K562 (cell line): ENCODE results near the gene ZNF343. TPM values are rescaled to one million over a fixed set of nuclear protein-coding genes. Genes with fewer than 3 reads are reported as not detected.

Source experiments
- ATAC-seq: fragments of 200-7000 bp; cut with Tn5 transposase; 3 replicates; pipeline ENCODE4 v1.9.1; 2020; ENCODE audit warnings: moderate library complexity
- BruUV-seq: library from RNA; stranded (reverse); fragments of 400-500 nt; replicated peaks from 2 replicates; lab custom pipeline; 2021; lab: Mats Ljungman, UMichigan
- CTCF ChIA-PET: fragments of 300-600 bp; formaldehyde crosslinking; extraction: SDS; loops from one replicate; lab custom pipeline; 2021; ENCODE audit warnings: low intra/inter-chr PET ratio; lab: Yijun Ruan, JAX
- POLR2A ChIA-PET: fragments of 300-600, 350-650 bp; sonication (Branson Sonifier 250); formaldehyde crosslinking; extraction: SDS; loops from one replicate; lab custom pipeline; 2021; ENCODE audit warnings: antibody characterized with exemption, inconsistent platforms; lab: Yijun Ruan, JAX
- DNase-seq, 4 experiments: peaks; one replicate each; pipeline versions ENCODE4 v3.0.0 to v3.0.0-alpha.2; 2011 to 2018; ENCODE audit warnings: low spot score in 3 of 4, mixed read lengths in 3 of 4; ENCODE audit errors: extremely low read depth in 1 of 4
- FAIRE-seq: peaks from 2 replicates; lab custom pipeline; 2011; peaks lifted over from hg19 to GRCh38; lab: Jason Lieb, UNC
- H2AFZ ChIP-seq: 2 replicates; pipeline ENCODE4 v1.6.0; 2011; ENCODE audit warnings: low read depth, low read length, control low read depth, inconsistent platforms
- H3K27ac ChIP-seq: fragments of 200-600 bp; 3 replicates; pipeline ENCODE4 v1.8.0; 2011; ENCODE audit warnings: low read depth, mild to moderate bottlenecking, control low read depth, inconsistent platforms, low read length, moderate library complexity, mixed read lengths; ENCODE audit errors: extremely low read depth
- H3K27me3 ChIP-seq, 2 experiments: fragments of 300-600 bp in 1 of 2; 2 replicates in 1 of 2; 3 replicates in 1 of 2; pipeline versions ENCODE4 v1.6.0 to v1.8.0; 2011; ENCODE audit warnings: inconsistent platforms in 2 of 2, low read length in 2 of 2, mild to moderate bottlenecking in 1 of 2, mixed read lengths in 1 of 2, moderate library complexity in 1 of 2; ENCODE audit not compliant: control insufficient read depth in 2 of 2, insufficient read depth in 2 of 2
- H3K36me3 ChIP-seq: fragments of 300-600 bp; 3 replicates; pipeline ENCODE4 v1.8.0; 2011; ENCODE audit warnings: mild to moderate bottlenecking, low read length, inconsistent platforms; ENCODE audit not compliant: control insufficient read depth, insufficient read depth
- H3K4me1 ChIP-seq, 2 experiments: fragments of 200-600 bp in 1 of 2; replicated peaks in 1 of 2; 2 replicates in 1 of 2; 3 replicates in 1 of 2; pipeline versions ENCODE4 v1.5.1 to v1.8.0; 2011; ENCODE audit warnings: inconsistent platforms in 2 of 2, low read length in 2 of 2, mild to moderate bottlenecking in 1 of 2, mixed read lengths in 1 of 2, moderate library complexity in 1 of 2; ENCODE audit not compliant: control insufficient read depth in 2 of 2, insufficient read depth in 2 of 2
- H3K4me2 ChIP-seq: 2 replicates; pipeline ENCODE4 v1.6.1; 2011; ENCODE audit warnings: low read length, control low read depth, inconsistent platforms, mixed read lengths; ENCODE audit not compliant: insufficient read depth
- H3K4me3 ChIP-seq: fragments of 200-600 bp; sonication (generic), shearing (Covaris generic); 2 replicates; pipeline ENCODE4 v1.5.1; 2016; ENCODE audit warnings: control low read depth, inconsistent platforms
- H3K79me2 ChIP-seq: fragments of 200-600 bp; 3 replicates; pipeline ENCODE4 v1.8.0; 2011; ENCODE audit warnings: low read length, inconsistent platforms; ENCODE audit not compliant: control insufficient read depth, insufficient read depth
- H3K9ac ChIP-seq, 2 experiments: 2 replicates each; pipeline versions ENCODE4 v1.6.0 to v1.6.1; 2011; ENCODE audit warnings: low read depth in 2 of 2, low read length in 2 of 2, control low read depth in 1 of 2, inconsistent platforms in 1 of 2, mild to moderate bottlenecking in 1 of 2, mixed read lengths in 1 of 2; ENCODE audit not compliant: insufficient read depth in 1 of 2
- H3K9me1 ChIP-seq: one replicate; pipeline ENCODE4 v1.6.0; 2011; ENCODE audit warnings: inconsistent platforms, mild to moderate bottlenecking, low read length, moderate library complexity; ENCODE audit not compliant: control insufficient read depth, insufficient read depth
- H3K9me3 ChIP-seq: replicated peaks from 2 replicates; pipeline ENCODE4 v1.5.1; 2011; ENCODE audit warnings: low read depth, low read length, inconsistent platforms; ENCODE audit not compliant: control insufficient read depth, insufficient read depth
- H4K20me1 ChIP-seq: replicated peaks from 2 replicates; pipeline ENCODE4 v1.6.1; 2011; ENCODE audit warnings: low read length, inconsistent platforms, mixed read lengths; ENCODE audit not compliant: control insufficient read depth, insufficient read depth
- FIP1L1 ChIP-seq: fragments of 200-400 bp; formaldehyde crosslinking; IDR thresholded peaks from 2 replicates; pipeline ENCODE4 v1.6.1; 2018; ENCODE audit warnings: mild to moderate bottlenecking, low read depth, low read length; ENCODE audit not compliant: poor library complexity, severe bottlenecking
- LEF1 ChIP-seq: fragments of 450-650 bp; IDR thresholded peaks from 2 replicates; pipeline ENCODE4 v1.6.1; 2016; ENCODE audit warnings: mild to moderate bottlenecking
- NCOA6 ChIP-seq: fragments of 450-650 bp; IDR thresholded peaks from 2 replicates; pipeline ENCODE4 v1.6.1; 2017; ENCODE audit warnings: mild to moderate bottlenecking
- PPARD ChIP-seq: fragments of 250-450 bp; sonication (Bioruptor Pico); IDR thresholded peaks from 2 replicates; pipeline ENCODE4 v1.8.0; 2022; ENCODE audit warnings: inconsistent platforms, mild to moderate bottlenecking, moderate library complexity
- TBP ChIP-seq: optimal IDR thresholded peaks from 2 replicates; pipeline ENCODE3; 2011; ENCODE audit warnings: low read depth, low read length, improper control_type of control experiment
- ZFPM2 ChIP-seq: fragments of 250-450 bp; sonication (Bioruptor Pico); IDR thresholded peaks from 2 replicates; pipeline ENCODE4 v1.5.1; 2022; ENCODE audit warnings: mild to moderate bottlenecking
- ZNF23 ChIP-seq: fragments of 250-450 bp; sonication (Bioruptor Pico); IDR thresholded peaks from 2 replicates; pipeline ENCODE4 v1.4.0; 2020; ENCODE audit warnings: mild to moderate bottlenecking
- ZNF24 ChIP-seq: fragments of 450-650 bp; IDR thresholded peaks from 2 replicates; pipeline ENCODE4 v1.6.1; 2016
- ZNF274 ChIP-seq: IDR thresholded peaks from 2 replicates; pipeline ENCODE4 v1.6.1; 2011; ENCODE audit warnings: low read depth, mild to moderate bottlenecking, low read length, moderate library complexity, borderline replicate concordance
- ZNF696 ChIP-seq: fragments of 250-450 bp; sonication (Bioruptor Pico); conservative IDR thresholded peaks from 2 replicates; pipeline ENCODE4 v1.4.0; 2020; ENCODE audit warnings: mild to moderate bottlenecking, moderate library complexity
- whole genome bisulfite sequencing: fragments of 100-300 bp; shearing (Covaris generic); methylation state at CpG from one replicate; pipeline ENCODE4 v1.1.6; 2016; ENCODE audit warnings: low coverage, mixed read lengths; ENCODE audit not compliant: insufficient coverage; ENCODE audit errors: missing lambda C conversion rate; 5-methylcytosine and 5-hydroxymethylcytosine counted together
- in situ Hi-C: fragments of 300-500 bp; cut with MboI; formaldehyde crosslinking; loops from 4 replicates; pipeline ENCODE4 v1.15.0; 2018; ENCODE audit warnings: inconsistent platforms, mixed read lengths
- intact Hi-C: fragments of 100-400 bp; cut with micrococcal nuclease; formaldehyde crosslinking; loops from 2 replicates; pipeline ENCODE4 v1.14.2; 2022
- polyA plus RNA-seq, 8 experiments: library from polyadenylated mRNA; depleted of rRNA in 4 of 8; stranded (reverse) in 5 of 8; unstranded in 3 of 8; fragments of >200 nt; fragmentation: Nextera tagmentation in 2 of 8; fragmentation: Illumina TruSeq in 1 of 8; extraction: Ambion mirVana in 2 of 8; extraction: Trizol in 1 of 8; gene quantifications; 2 replicates each; pipeline versions ENCODE4 v1.2.1 to v1.2.3, GENCODE V29; 2011 to 2014; ENCODE audit warnings: inconsistent platforms in 1 of 8, missing spikeins in 1 of 8
- total RNA-seq, 7 experiments: library from RNA; depleted of rRNA in 6 of 7; stranded (reverse); fragments of >200 nt in 6 of 7; fragmentation: Illumina TruSeq in 2 of 7; extraction: Trizol in 2 of 7; gene quantifications; 2 replicates each; pipeline versions ENCODE4 v1.2.1 to v1.2.3, GENCODE V29; 2011 to 2021; ENCODE audit warnings: low replicate concordance in 1 of 7
- TF ChIP-seq, protein P1 (sequence below): fragments of 250-450 bp; sonication (Bioruptor Pico); IDR thresholded peaks from 2 replicates; pipeline ENCODE4 v1.4.0; 2020

ZNF343 gene
- total and polyA plus RNA-seq, 9 of the 15 experiments (the other 6 are each of a cell fraction or from before 2014, with no cell fraction given) = 1.4 to 9.8 (median 6.4) TPM

DNA sequence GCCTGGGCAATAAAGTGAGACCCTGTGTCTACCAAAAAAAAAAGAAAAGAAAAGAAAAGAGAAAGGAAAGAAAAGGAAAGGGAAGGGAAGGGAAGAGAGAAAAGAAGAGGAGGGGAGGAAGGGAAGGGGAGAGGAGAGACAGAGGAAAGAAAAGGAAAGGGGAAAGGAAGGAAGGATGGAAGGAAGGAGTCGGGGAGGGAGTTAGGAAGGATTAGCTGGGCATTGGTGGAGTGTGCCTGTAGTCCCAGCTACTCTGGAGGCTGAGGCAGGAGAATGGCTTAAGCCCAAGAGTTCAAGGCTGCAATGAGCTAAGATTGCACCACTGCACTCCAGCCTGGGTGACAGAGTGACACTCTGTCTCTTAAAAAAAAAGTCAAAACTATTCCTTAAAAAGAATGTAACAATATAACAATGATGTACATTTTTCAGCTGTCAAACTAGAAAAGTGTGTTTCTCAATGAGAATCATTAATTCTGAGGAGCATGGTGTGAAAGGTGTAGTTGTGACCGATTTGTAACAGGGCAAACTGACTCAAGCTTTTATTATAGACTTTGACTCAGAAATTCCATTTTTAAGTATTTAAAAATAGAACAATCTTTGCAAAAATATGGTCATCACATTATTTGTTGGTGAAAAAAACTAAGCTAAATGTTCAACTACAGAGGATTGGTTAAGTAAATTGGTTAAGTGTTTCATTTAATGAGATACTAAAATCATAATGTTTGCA lies 52.8 kb downstream of the ZNF343 start (continued):
- no peak for TF ChIP-seq LEF1
- TF ChIP-seq, protein P1, sequence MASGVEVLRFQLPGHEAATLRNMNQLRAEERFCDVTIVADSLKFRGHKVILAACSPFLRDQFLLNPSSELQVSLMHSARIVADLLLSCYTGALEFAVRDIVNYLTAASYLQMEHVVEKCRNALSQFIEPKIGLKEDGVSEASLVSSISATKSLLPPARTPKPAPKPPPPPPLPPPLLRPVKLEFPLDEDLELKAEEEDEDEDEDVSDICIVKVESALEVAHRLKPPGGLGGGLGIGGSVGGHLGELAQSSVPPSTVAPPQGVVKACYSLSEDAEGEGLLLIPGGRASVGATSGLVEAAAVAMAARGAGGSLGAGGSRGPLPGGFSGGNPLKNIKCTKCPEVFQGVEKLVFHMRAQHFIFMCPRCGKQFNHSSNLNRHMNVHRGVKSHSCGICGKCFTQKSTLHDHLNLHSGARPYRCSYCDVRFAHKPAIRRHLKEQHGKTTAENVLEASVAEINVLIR = no peak
- TF ChIP-seq TBP = no peak
- TF ChIP-seq ZNF274 = no peak

DNA sequence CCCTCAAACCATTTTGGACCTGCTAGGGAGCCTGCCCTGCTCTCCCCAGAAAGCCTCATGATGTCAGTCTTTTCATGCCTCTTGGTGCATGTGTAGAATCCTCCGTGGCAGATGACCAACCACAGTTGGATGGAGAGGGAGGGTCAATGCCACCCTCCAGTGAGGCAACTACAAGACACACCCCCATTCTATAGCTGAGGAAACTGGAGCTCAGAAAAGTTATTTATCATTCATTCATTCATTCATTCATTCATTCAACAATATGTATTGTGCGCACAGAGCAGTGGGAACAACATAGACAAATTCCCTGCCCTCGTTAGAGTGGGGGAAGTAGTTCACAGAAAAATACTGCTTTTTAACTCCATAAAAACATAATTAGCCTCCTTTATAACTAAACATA lies 54.9 kb downstream of the ZNF343 start:
- H3K4me3 ChIP-seq = no peak overlapping the region
- no peaks in the 10 kb centered on the region for H3K4me1 ChIP-seq
- H3K9me1 ChIP-seq = no peaks in the 10 kb centered on the region
- FAIRE-seq (no peak), DNase-seq (no peak), ATAC-seq (no peak)
- intact Hi-C loops (loop anchor here (2.0 to 5.0 kb wide), 5 partner anchors 67 to 691 kb away; no protein-coding TSS in a partner anchor), in situ Hi-C loops (no loop called here)
- no peak overlapping the region for H3K4me2 ChIP-seq
- no peaks in the 10 kb centered on the region for H3K36me3 ChIP-seq
- no TSS peak for BruUV-seq
- no peaks in the 10 kb centered on the region; the same call in 1 of the 2 replicates for H4K20me1 ChIP-seq
- H3K27ac ChIP-seq = no peak overlapping the region
- CTCF ChIA-PET = no interaction called here
- no peak overlapping the region for H2AFZ ChIP-seq
- H3K9ac ChIP-seq = no peak overlapping the region
- peaks cover 0 to 5% of the 10 kb centered on the region in 2 experiments; a peak in 1 of 5 replicates for H3K27me3 ChIP-seq
- 47% methylated on average over 3 of the region's 3 CpGs for WGBS
- H3K9me3 ChIP-seq = no peaks in the 10 kb centered on the region
- TF ChIP-seq NCOA6 (no peak), ZFPM2 (no peak), ZNF696 (no peak), ZNF24 (peak; percentile 64; the same call in 1 of the 2 replicates), FIP1L1 (no peak), PPARD (CRISPR knock-in tag) (no peak), ZNF23 (no peak)
- H3K79me2 ChIP-seq = no peaks in the 10 kb centered on the region
- POLR2A ChIA-PET = no interaction called here
